Measurements from ENCODE around the gene TMEM8B.
"Not testable (repeated sequence)": the region's sequence is repeated elsewhere in the genome, so short reads cannot be mapped to it uniquely, and the experiment has no call there.

TMEM8B gene

DNA sequence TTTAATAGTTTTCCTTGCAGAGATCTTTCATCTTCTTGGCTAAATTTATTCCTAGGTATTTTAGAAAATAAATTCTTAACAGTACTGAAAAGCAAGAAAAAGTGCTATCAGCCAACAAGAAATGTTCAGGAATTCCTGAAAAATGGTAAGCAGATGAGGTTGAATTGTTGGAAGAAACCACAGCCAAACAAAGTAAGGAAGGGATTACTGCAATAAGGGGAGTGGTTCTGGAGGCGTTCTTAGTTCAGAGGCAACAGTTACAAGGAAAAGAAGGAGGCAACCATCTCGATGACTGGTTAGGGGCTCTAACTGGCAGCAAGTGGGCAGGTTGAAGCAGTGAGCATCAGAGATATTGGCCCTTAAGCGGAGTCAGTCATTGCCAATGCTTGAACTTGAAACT is 54.0 kb downstream of the TMEM8B start:
- TF ChIP-seq OSR1 (CRISPR knock-in tag; IDR thresholded peaks at IDR 0.05), result no peak
- TF ChIP-seq ZFP30 (CRISPR knock-in tag; IDR thresholded peaks at IDR 0.05), result no peak
- no peak for TF ChIP-seq BACH2 (CRISPR knock-in tag; IDR thresholded peaks at IDR 0.05; ENCODE audit: borderline replicate concordance)
- no peak for TF ChIP-seq PPARA (CRISPR knock-in tag; IDR thresholded peaks at IDR 0.05; ENCODE audit: borderline replicate concordance)
- TF ChIP-seq, protein P1, sequence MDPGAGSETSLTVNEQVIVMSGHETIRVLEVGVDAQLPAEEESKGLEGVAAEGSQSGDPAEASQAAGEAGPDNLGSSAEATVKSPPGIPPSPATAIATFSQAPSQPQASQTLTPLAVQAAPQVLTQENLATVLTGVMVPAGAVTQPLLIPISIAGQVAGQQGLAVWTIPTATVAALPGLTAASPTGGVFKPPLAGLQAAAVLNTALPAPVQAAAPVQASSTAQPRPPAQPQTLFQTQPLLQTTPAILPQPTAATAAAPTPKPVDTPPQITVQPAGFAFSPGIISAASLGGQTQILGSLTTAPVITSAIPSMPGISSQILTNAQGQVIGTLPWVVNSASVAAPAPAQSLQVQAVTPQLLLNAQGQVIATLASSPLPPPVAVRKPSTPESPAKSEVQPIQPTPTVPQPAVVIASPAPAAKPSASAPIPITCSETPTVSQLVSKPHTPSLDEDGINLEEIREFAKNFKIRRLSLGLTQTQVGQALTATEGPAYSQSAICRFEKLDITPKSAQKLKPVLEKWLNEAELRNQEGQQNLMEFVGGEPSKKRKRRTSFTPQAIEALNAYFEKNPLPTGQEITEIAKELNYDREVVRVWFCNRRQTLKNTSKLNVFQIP (CRISPR knock-in tag; IDR thresholded peaks at IDR 0.05; ENCODE audit: borderline replicate concordance, low read depth), result no peak
- TF ChIP-seq CSDC2 (CRISPR knock-in tag; IDR thresholded peaks at IDR 0.05), result no peak
- TF ChIP-seq ZFP3 (CRISPR knock-in tag; IDR thresholded peaks at IDR 0.05), result no peak
- TF ChIP-seq TCF4 (CRISPR knock-in tag; IDR thresholded peaks at IDR 0.05; ENCODE audit: borderline replicate concordance), result no peak
- TF ChIP-seq ESRRG (CRISPR knock-in tag; IDR thresholded peaks at IDR 0.05), result no peak
- TF ChIP-seq, protein P2, sequence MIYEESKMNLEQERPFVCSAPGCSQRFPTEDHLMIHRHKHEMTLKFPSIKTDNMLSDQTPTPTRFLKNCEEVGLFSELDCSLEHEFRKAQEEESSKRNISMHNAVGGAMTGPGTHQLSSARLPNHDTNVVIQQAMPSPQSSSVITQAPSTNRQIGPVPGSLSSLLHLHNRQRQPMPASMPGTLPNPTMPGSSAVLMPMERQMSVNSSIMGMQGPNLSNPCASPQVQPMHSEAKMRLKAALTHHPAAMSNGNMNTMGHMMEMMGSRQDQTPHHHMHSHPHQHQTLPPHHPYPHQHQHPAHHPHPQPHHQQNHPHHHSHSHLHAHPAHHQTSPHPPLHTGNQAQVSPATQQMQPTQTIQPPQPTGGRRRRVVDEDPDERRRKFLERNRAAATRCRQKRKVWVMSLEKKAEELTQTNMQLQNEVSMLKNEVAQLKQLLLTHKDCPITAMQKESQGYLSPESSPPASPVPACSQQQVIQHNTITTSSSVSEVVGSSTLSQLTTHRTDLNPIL (CRISPR knock-in tag; IDR thresholded peaks at IDR 0.05; ENCODE audit: low read depth), result no peak
- TF ChIP-seq ZNF8 (CRISPR knock-in tag; IDR thresholded peaks at IDR 0.05), result no peak
- no peak for TF ChIP-seq GLIS3 (CRISPR knock-in tag; IDR thresholded peaks at IDR 0.05)
- no peak for TF ChIP-seq ZC3H10 (CRISPR knock-in tag; IDR thresholded peaks at IDR 0.05)
- ATAC-seq, result no peak

DNA sequence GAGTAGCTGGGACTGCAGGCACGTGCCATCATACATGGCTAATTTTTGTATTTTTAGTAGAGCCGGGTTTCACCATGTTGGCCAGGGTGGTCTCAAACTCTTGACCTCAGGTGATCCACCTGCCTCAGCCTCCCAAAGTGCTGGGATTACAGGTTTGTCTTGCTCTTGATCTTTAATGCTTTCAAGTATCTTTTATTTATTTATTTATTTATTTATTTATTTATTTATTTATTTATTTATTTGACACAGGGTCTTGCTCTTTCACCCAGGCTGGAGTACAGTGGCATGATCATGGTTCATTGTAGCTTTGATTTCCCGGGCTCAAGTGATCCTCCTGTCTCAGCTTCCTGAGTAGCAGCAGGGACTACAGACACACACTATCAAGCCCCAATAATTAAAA is 55.9 kb downstream of the TMEM8B start:
- ATAC-seq, result not testable (repeated sequence)

DNA sequence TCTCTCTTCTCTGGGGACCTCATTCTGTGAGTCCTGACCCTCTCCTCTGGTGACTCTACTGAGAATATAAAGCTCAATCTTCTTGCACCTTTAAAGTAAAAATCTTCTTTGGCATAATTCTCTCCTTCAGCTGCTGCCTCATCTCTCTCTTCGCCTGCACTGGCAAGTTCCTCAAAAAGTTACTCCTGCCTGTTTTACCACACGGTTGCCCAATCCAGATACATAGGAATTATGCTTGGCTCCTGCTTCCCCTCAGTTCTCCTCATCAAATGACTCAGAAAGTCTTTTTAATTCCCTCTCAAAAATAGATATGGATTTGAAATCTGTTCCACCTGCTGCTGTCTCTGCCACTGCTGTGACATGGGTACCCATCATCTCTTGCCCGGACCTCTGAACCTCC is 62.6 kb downstream of the TMEM8B start:
- ATAC-seq, result no peak
- TF ChIP-seq, protein P2 (CRISPR knock-in tag; IDR thresholded peaks at IDR 0.05; ENCODE audit: low read depth), result no peak
- TF ChIP-seq OSR1 (CRISPR knock-in tag; IDR thresholded peaks at IDR 0.05) (no peak), ZFP30 (CRISPR knock-in tag; IDR thresholded peaks at IDR 0.05) (no peak), ISL1 (CRISPR knock-in tag; IDR thresholded peaks at IDR 0.05) (no peak), ZNF8 (CRISPR knock-in tag; IDR thresholded peaks at IDR 0.05) (no peak), TCF4 (CRISPR knock-in tag; IDR thresholded peaks at IDR 0.05; ENCODE audit: borderline replicate concordance) (no peak), GLIS3 (CRISPR knock-in tag; IDR thresholded peaks at IDR 0.05) (no peak), TOX (CRISPR knock-in tag; IDR thresholded peaks at IDR 0.05; ENCODE audit: borderline replicate concordance) (no peak), BACH2 (CRISPR knock-in tag; IDR thresholded peaks at IDR 0.05; ENCODE audit: borderline replicate concordance) (no peak), RARB (CRISPR knock-in tag; IDR thresholded peaks at IDR 0.05) (no peak), ARNTL (CRISPR knock-in tag; IDR thresholded peaks at IDR 0.05; ENCODE audit: borderline replicate concordance, low read depth) (no peak), SNAI2 (CRISPR knock-in tag; IDR thresholded peaks at IDR 0.05) (no peak)
- TF ChIP-seq, protein P1 (CRISPR knock-in tag; IDR thresholded peaks at IDR 0.05; ENCODE audit: borderline replicate concordance, low read depth), result no peak
- TF ChIP-seq, protein P3, sequence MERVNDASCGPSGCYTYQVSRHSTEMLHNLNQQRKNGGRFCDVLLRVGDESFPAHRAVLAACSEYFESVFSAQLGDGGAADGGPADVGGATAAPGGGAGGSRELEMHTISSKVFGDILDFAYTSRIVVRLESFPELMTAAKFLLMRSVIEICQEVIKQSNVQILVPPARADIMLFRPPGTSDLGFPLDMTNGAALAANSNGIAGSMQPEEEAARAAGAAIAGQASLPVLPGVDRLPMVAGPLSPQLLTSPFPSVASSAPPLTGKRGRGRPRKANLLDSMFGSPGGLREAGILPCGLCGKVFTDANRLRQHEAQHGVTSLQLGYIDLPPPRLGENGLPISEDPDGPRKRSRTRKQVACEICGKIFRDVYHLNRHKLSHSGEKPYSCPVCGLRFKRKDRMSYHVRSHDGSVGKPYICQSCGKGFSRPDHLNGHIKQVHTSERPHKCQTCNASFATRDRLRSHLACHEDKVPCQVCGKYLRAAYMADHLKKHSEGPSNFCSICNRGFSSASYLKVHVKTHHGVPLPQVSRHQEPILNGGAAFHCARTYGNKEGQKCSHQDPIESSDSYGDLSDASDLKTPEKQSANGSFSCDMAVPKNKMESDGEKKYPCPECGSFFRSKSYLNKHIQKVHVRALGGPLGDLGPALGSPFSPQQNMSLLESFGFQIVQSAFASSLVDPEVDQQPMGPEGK (CRISPR knock-in tag; IDR thresholded peaks at IDR 0.05; ENCODE audit: borderline replicate concordance), result no peak
- TF ChIP-seq, protein P4, sequence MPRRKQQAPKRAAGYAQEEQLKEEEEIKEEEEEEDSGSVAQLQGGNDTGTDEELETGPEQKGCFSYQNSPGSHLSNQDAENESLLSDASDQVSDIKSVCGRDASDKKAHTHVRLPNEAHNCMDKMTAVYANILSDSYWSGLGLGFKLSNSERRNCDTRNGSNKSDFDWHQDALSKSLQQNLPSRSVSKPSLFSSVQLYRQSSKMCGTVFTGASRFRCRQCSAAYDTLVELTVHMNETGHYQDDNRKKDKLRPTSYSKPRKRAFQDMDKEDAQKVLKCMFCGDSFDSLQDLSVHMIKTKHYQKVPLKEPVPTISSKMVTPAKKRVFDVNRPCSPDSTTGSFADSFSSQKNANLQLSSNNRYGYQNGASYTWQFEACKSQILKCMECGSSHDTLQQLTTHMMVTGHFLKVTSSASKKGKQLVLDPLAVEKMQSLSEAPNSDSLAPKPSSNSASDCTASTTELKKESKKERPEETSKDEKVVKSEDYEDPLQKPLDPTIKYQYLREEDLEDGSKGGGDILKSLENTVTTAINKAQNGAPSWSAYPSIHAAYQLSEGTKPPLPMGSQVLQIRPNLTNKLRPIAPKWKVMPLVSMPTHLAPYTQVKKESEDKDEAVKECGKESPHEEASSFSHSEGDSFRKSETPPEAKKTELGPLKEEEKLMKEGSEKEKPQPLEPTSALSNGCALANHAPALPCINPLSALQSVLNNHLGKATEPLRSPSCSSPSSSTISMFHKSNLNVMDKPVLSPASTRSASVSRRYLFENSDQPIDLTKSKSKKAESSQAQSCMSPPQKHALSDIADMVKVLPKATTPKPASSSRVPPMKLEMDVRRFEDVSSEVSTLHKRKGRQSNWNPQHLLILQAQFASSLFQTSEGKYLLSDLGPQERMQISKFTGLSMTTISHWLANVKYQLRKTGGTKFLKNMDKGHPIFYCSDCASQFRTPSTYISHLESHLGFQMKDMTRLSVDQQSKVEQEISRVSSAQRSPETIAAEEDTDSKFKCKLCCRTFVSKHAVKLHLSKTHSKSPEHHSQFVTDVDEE (CRISPR knock-in tag; IDR thresholded peaks at IDR 0.05), result no peak

Measured in SK-N-SH treated with all-trans-retinoic acid at 6 μM for 48 hours (cell line).